TTC549 (cell line): ENCODE measurements around the gene REC8.
"Not testable (repeated sequence)": the region's sequence is repeated elsewhere in the genome, so short reads cannot be mapped to it uniquely, and the experiment has no call there.

Experiments
- FAIRE-seq: peaks from 2 replicates; lab custom pipeline; 2012; peaks lifted over from hg19 to GRCh38; lab: Jason Lieb, UNC

The REC8 gene

DNA sequence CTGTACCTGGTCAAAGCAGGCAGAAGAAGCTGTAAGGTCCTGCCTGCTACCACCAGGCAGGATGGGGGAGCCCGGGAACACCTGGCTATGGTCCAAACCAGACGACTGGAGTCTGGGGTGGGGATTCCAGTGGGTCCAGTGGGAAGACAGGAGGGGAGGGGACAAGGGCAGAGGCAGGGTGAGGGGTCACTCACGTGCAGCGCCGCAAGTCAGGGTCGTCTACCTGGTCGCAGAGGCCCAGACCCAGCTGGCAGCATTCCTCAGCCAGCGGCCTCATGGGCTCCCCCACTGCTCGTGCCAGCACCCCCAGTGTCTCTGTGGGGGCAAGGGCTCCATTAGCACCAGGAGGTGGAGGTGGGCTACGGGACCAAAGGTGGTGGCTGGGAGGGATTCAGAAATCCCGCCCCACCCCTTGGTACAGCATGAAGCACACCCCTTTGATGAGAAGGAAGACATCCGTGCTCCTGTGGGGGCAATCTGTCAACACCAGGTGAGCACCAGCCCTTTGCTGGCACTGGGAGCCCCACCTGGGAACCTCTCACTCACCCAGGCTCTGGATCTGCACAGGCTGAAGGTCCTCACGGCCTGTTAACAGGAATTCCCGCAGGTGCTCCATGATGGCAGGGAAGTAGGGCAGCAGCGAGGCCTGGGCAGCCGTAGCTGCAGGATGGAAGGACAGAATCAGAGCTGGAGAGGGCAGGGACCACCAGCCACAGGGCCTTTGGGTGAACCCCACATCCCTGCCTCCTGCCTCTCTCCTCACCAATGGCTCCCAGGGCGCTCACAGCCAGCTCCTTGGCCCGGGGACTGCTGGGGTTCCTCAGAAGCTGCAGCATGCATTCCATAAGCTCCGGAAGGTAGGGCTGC, 12.5 kb downstream of the REC8 start:
- no peak for FAIRE-seq

- no peak for FAIRE-seq
These were observed 13.1 kb downstream of the REC8 start for GRCh38 chr14:24185026-24185425.

GRCh38 chr14:24185741-24186140, 13.9 kb downstream of the REC8 start:
- FAIRE-seq = no peak

- FAIRE-seq = no peak
These were observed 15.1 kb downstream of the REC8 start for GRCh38 chr14:24186831-24187538.

GRCh38 chr14:24187539-24187915, 15.6 kb downstream of the REC8 start:
- no peak for FAIRE-seq

DNA sequence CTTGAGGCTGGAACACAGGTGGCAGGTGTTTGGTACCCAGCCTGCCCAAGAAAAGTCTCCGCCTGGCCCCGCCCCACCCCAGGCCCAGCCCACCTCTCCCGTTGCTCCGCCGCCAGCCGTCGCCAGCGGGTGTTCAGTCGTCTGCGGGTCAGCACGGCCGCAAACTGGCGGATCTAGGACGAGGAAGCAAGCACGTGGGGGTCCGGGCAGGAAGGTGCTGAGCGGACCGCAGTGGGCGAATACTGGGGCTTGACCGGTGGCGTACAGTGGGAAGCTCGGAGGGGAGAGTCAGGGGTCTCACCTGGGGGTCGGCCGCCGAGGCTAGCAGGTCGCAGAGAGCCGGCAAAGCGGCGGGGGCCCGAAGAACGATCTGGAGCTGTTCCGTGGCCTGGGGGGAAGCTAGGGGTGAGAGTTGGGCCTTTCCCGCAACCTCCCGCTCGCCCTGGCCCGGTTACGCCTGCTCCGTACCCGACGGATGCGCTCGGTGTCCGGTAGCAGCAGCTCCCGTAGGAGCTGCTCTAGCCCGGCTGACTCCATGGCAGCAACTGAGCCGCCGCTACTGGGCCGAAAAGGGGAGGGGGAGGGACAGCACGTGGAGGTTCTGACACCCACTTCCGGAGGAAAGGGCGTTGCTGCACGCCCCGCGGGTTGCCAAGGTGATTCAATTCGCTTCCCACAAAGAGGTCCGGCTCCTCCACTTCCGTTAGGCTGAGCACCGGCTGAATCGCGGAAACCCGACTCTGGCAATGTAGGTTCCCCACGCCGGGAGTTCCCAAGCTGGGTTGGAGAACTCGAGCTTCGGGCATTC, 16.6 kb downstream of the REC8 start, which contains the start of gene IPO4:
IPO4 (minus strand) TSS at position 566 of the 808 bp plus-strand sequence; CDS start at position 537, 29 bp downstream.
- no peak for FAIRE-seq

- no peak for FAIRE-seq
These were observed 17.1 kb downstream of the REC8 start for GRCh38 chr14:24189059-24189375.

DNA sequence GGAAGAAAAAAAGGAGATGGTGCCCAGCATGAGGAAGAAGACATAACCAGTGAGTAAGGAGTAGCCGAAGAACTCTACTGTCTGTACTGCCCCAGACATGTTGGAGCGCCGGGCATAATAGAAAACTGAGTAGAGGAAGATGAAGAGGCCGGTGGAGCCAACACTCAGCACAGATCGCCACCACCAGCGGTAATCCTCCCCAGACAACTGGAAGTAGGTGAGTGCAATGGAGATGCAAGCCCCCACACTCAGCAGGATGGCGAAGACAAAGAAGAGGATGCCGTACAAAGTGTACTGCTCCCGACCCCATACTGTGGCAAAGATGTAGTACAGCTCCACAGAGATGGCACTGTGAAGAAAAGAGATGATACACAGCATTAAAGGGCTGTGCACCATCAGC, 17.6 kb downstream of the REC8 start:
- FAIRE-seq = no peak

GRCh38 chr14:24190416-24190815, 18.5 kb downstream of the REC8 start:
- no peak for FAIRE-seq

DNA sequence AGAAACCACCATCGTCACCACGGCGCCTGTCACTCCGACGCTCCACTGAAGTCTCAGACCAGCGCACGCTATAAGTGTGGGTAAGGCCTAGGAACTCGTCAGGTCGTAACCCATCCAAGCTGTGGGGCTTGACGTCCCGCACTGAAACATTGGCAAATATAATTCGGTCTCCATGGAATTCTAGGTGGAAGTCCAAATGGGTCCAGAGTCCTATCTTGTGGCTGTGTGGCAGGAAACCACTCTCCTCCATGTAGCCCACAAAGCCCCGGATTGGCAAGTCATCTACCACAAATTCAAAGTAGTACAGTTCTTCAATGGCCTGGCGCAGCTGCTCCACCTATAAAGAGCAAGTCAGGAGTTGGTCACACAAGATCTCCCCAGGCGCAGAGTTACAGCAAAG, 21.1 kb downstream of the REC8 start:
- no peak for FAIRE-seq

DNA sequence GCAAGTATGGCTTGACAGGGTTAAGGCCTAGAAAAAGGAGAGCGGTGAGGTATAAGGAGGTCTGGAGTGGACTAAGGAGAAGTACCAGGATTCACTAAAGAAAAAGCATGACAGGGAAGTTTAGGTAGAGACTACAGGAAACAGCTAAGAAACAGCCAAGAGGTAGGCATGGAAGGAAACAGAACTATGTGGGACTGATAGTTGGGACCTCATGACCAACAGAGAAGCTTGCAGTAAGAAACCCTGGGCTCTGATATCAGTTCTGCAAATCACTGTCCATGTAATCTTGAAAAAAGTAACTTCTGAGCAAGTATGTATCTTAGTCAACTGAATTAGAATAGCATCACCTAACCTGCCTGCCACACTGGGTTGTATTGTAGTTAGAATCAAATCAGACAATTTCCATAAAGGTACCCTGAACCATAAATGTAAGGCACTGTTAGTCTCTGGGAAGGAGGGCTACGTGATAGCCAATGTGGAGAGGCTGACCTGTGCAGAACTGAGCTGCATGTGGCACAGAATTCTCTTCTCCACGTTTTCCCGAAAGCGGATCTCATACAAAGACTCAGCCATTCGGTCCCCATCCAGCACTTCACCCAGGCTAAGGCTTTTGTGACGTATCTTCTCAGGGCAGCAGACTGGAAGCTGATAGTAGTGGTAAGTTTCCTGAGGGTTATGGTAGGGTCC, 22.4 kb downstream of the REC8 start:
- no peak for FAIRE-seq

GRCh38 chr14:24194873-24195185, 22.9 kb downstream of the REC8 start:
- no peak for FAIRE-seq

GRCh38 chr14:24195186-24196070, 23.5 kb downstream of the REC8 start, which contains the start of gene TM9SF1:
Gene TM9SF1 (minus strand): TSS chr14:24195441. CDS start chr14:24195019, 422 bp downstream.
- FAIRE-seq = no peak

DNA sequence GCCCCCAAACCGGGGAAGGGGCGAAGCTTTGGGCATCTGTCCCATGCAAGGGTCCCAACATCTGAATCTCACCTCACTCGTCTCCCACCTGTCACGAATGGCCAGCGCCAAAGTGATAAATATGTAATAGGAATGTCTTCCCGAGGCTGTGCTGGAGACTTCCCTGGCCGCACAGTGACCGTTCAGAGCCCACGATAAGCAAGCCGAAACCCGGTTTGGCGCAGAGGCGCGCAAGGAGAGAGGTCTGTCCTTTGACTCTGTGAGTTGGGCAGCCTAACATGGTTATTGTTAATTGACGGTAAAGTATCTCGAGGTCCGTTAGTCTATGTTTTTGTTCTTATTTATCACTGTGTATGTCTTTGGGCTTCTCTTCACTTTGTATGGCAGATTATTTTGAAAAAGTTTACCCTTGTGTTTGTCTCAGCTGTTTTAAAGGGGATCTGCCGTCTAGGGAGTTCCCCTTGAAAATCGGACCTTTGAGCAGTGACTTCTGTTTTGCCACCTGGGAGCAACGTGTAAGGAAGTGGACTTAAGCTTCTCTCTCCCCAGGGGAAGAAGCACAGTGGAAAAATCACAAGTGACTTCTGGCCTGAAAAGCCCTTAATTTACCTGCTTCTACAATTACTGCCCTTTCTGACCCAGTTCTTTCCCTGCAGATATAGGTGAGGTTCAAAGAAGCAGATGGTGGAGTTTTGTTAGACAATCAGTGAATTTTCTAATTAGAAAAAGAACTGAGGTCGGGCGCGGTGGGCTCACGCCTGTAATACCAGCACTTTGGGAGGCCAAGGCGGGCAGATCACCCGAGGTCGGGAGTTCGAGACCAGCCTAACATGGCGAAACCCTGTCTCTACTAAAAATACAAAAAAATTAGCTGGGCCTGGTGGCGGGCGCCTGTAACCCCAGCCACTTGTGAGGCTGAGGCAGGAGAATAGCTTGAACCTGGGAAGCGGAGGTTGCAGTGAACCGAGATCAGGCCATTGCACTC, 24.5 kb downstream of the REC8 start:
- FAIRE-seq = no peak

DNA sequence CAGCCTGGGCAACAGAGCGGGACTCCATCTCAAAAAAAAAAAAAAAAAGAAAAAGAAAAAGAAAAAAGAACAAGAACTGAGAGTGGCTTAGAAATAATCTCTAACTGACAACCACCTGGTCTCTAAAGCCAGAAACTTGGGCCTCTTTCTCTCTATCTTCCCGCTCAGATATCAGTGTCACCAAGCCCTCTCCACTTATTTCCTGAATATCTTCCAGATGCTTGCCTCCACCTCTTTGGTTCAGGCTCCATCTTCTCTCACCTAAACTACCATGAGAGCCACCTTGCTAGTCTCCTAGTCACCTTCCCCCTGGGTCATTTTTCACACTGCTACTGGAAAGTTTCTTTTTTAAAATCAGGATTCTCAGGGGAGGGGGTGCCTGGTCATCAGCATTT, 25.2 kb downstream of the REC8 start:
- FAIRE-seq = no peak

GRCh38 chr14:24198814-24199524, 27.1 kb downstream of the REC8 start:
- no peak for FAIRE-seq

GRCh38 chr14:24202538-24202937, 30.7 kb downstream of the REC8 start:
- FAIRE-seq = not testable (repeated sequence)

- FAIRE-seq = not testable (repeated sequence)
These were observed 31.5 kb downstream of the REC8 start for GRCh38 chr14:24203249-24203886.
